ENCODE results near the gene CPNE4. TPM values are rescaled to one million over a fixed set of nuclear protein-coding genes. Genes with fewer than 3 reads are reported as not detected.

CPNE4 gene
- total RNA-seq, 1 donor from 2014 or later, result 0.04 TPM

DNA sequence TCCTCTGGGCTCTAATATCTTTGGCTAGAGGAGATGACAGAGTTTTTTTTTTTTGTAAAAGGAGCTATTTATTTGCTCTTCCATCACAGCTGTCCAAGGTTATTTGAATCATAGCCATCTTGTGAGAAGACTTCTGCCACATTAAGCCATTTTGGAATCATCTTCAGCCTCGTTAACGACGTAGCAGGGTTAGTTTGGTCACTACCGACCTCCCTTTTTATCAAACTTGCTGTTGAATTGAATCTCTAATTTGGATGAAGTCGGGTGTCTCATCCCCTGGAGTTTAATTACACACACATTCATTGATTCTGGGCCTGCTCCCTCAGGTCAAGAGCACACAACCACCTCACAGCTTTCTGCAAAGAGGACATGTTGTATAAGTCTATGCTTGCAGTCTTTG, 238.7 kb downstream of the CPNE4 start:
- no peak for ATAC-seq

- no peak for ATAC-seq
Observed at GRCh38 chr3:131795390-131796090, 239.3 kb downstream of the CPNE4 start.

DNA sequence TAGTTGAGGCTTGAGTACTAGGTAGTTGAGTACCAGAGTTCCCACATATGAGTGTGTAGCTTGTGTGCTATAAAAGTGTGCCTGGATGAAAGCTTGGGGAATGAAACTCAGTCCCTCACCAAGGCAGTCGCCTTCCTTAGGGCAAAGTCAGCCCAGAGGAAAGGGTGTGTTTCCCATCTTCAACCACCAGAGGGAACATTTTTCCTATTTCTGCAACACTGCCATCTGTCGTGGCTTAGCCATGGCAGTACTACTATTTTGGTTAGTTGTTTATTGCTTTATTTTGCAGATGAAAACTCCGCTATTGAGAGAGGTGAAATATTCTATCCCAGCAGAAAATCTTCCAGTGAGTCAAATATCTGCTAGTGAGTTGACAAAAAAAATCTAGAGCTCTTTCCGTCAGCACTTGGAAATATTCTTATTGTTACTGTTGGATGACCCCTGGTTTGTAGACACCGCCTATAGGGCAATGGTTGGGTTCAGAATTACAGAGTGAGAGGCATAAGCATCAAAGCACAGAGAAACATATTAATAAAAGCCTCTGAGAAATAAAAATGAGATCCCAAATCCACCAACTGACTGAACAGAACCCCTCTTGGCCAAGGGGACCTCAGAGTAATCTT, 239.9 kb downstream of the CPNE4 start:
- ATAC-seq, result peak; percentile 69

GRCh38 chr3:131793870-131794269, 240.9 kb downstream of the CPNE4 start:
- ATAC-seq, result no peak

- ATAC-seq, result no peak
Observed at GRCh38 chr3:131789188-131789587, 245.6 kb downstream of the CPNE4 start.

DNA sequence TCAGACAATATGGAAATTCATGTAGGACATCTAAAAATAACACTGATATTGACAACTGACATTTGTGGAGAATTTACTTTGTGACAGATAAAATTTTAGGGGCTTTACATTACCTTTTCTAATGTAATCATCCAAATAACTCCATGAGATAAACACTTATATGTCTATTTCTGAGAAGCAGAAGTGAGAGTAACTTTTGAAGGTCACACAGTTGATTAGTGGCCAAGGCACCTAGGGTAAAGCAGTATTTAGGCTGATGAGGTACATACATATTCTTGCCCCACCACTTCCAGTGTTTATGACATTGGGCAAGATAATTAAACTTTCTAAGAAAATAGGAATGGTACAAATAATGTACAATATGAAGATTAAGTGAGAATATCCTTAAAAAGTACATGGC, 248.4 kb downstream of the CPNE4 start:
- ATAC-seq, result no peak

GRCh38 chr3:131782751-131783150, 252.1 kb downstream of the CPNE4 start:
- ATAC-seq, result no peak

DNA sequence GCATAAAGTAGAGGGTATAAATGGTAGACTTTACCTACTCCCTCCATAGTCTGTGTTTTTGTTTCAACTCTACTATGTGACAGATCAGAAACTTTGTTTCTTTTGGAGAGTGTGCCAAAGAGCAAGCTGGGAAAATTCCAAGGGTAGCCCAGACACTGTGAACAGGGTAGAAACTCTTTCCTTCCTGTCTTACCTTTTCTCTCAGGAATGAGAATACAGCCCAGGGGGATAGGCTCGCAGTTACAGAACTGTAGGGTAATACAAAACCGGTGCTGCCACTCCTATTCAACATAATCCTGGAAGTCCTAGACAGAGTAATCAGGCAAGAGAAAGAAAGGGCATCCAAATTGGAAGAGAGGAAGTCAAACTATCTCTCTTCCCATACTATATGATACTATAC, 256.3 kb downstream of the CPNE4 start:
- ATAC-seq, result no peak

GRCh38 chr3:131775650-131776049, 259.2 kb downstream of the CPNE4 start:
- ATAC-seq, result no peak

- no peak for ATAC-seq
Observed at GRCh38 chr3:131772269-131773026, 262.4 kb downstream of the CPNE4 start.

DNA sequence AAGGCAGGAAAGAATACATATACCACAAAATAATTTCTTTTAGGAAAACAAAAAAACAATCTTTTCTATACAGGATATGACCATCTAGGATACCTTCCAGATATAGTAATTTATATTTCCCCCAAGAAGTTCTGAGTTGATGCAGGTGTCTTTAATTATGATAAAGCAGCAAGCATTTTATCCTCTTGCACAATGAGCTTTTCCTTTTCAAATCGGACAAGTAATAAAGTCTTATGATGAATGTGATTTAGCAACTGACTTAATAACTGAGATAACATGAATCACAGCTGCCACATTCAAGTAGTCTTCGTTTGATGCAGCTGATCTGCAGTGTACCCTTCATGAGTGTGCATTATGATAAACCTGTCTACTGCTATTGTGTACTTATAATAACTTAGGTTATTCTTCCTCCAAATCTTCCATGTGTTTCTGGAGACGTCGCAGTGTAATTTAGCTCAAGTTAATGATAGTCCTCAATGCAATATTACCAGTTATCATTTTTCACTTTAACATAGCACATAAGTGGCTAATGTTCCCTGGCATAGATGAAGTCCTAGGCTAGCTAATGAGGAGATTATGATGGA, 271.7 kb downstream of the CPNE4 start:
- no peak for ATAC-seq

DNA sequence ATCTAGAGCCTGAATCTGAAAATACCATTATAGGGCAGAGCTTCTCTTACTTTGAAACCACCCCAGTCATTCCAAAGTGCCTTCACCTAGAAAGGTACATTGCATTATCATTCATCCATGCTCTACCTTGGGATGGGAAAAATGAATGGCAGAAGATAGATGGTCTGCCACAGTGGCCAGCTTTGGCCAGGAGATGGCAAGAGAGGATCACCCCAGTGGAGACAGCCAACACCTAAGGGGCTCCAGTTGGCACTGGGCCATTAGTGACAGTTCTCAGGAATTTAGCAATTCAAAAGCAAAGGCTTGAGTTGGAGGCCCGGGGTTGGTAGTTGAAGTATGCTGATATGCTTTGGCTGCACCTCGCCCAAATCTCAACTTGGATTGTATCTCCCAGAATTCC, 278.4 kb downstream of the CPNE4 start:
- no peak for ATAC-seq

- no peak for ATAC-seq
Observed at GRCh38 chr3:131755380-131755779, 279.4 kb downstream of the CPNE4 start.

DNA sequence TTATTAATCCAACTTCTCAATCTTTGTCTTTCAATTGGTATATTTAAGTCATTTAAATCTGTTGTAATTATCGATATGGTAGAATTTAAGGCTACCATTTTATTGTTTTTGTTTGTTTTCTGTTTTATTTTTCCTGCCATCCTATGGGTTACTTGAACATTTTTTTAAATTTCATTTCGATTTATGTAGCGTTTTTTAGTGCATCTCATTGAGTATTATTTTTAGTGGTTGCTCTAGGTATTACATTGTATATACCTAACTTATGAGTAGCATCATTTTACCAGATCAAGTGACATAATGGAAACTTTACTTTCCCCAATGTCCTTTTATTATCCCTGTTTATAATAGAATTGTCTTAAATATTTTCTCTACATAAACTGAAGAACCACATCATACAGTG, 284.6 kb downstream of the CPNE4 start:
- no peak for ATAC-seq

DNA sequence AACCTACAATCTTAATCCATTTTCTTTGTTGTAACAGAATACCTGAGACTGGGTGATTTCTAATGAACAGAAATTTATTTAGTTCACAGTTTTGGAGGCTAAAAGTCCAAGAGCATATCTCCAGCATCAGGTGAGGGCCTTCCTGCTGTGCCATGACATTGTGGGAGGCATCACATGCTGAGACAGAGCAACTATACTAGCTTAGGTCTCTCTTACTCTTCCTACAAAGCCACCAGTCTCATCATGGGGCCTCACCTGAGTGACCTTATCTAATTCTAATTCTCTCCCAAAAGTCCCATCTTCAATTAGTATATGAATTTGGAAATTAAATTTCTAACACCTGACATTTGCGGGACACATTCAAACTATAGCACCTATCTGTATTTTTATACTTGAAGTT, 285.0 kb downstream of the CPNE4 start:
- ATAC-seq, result no peak

GRCh38 chr3:131747466-131747865, 287.3 kb downstream of the CPNE4 start:
- ATAC-seq, result no peak

DNA sequence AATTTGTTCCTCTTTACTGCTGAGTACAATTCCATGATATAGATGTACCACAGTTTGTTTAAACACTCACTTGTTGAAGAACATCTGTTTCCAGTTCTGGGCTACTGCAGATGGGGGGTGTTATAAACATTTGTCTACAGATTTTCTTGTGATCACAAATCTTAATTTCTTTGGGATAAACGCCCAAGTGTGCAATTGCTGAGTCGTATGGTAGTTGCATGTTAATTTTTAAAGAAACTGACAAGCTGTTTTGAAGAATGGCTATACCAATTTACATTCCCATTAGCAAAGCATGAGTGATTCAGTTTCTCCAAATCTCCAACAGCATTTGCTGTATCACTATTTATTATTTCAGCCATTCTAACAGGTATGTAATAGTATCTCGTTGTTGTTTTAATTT, 290.0 kb downstream of the CPNE4 start:
- no peak for ATAC-seq

GRCh38 chr3:131743126-131743525, 291.7 kb downstream of the CPNE4 start:
- no peak for ATAC-seq

GRCh38 chr3:131739211-131739610, 295.6 kb downstream of the CPNE4 start:
- no peak for ATAC-seq

GRCh38 chr3:131738095-131738494, 296.7 kb downstream of the CPNE4 start:
- ATAC-seq, result no peak

DNA sequence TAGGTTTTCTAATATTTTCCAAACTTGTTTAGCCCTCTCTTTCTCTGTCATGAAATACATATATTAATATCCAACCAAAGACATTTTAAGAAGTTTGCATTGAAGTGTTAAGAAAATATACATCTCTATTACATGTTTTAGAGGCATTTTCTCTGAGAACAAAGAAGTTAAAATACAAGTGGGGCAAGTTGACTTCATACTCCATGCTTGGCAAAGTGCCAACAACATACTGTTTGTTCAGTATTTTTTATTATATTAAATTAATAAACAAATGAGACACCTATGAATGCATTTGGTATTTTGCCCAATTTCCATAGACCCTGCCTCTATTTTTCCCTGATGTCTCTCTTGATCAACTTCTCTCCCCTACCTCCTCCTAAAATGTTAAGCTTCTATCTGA, 299.3 kb downstream of the CPNE4 start:
- no peak for ATAC-seq

DNA sequence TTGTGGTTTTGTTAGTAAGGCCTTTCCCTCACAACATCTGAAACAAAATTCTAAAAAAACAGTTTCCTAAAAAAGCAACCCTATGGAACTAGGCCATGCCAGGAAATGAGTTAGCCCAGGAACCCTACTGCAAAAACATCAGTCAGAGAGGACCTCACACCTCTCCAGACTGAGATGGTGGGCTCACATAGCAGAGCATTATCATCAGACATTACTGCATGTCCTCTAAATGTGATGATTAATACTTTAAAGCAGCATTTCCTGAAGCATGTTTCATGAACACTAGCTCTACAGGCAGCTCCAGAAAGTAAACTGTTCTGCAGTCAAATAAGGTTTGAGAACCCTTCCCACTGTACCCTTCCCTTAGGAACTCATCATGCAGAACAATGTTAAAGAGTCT, 299.7 kb downstream of the CPNE4 start:
- ATAC-seq, result no peak

- ATAC-seq, result no peak
Observed at GRCh38 chr3:131733086-131733841, 301.6 kb downstream of the CPNE4 start.
